NCI-H526 (cell line): ENCODE results near the gene CADM2.
A peak's percentile ranks its signal among the peaks of the same experiment; 100 is the strongest.

Source experiments
- DNase-seq, 2 experiments: peaks; one replicate each; lab custom pipeline; 2025; lab: John Stamatoyannopoulos, UW

Gene CADM2

DNA sequence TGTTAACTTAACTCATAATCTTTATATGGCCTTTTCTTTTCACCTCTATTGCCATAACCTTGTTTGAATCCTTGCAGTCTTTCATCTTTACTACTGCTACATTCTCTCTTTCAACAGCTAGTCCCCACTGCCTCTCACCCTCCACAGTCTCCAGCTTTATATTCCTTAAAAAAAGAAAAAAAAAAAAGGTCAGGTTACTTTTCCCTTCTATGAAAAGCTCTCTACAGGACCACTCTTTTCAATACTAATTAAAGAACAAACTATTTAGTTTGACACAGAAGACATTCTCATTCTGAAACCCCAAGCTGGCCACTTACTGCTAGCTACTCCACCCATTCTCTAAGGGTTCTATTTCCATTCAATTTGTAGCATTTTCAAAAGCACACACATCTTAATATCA lies 25.6 kb downstream of the CADM2 start:
- no peak for DNase-seq

GRCh38 chr3:84985795-84986194 lies 27.0 kb downstream of the CADM2 start:
- no peak for DNase-seq

GRCh38 chr3:84987706-84988504 lies 29.1 kb downstream of the CADM2 start:
- no peak for DNase-seq

GRCh38 chr3:84989102-84989501 lies 30.3 kb downstream of the CADM2 start:
- DNase-seq, result no peak

DNA sequence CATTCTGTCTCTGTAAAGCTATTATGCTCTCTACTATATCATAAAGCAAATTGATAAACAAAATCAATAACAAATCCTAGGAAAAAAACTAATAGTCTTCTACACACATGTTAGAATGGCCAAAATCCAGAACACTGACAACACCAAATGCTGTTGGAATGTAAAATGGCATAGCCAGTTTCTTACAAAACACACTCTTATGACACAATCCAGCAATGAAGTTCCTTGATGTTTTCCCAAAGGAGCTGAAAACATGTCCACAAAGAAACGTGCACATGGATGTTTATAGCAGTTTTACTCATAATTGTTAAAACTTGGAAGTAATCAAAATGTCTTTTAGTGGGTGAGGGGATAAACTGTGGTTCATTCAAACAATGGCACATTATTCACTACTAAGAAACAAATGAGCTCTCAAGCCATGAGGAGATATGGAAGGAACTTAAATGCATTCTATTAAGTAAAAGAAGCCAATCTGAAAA lies 32.7 kb downstream of the CADM2 start:
- no peak for DNase-seq

DNA sequence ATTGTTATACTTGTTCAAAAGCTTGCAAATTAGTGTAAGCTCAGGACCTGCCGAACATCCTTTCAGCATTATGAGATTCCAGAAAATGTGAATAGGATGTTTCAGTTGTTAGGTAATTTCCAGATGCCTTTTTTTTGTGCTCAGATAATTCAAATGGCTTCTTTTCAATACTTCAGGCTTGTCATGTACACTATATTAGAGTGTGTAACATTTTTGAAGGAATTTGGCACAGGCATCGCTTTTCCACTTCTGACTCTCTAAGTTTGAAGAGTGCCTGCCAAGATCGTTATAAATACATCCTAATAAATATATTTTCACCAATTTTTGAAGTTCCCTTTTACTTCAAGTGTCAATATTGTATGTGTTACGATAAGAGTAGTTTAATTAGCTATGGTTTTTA lies 35.2 kb downstream of the CADM2 start:
- no peak for DNase-seq

DNA sequence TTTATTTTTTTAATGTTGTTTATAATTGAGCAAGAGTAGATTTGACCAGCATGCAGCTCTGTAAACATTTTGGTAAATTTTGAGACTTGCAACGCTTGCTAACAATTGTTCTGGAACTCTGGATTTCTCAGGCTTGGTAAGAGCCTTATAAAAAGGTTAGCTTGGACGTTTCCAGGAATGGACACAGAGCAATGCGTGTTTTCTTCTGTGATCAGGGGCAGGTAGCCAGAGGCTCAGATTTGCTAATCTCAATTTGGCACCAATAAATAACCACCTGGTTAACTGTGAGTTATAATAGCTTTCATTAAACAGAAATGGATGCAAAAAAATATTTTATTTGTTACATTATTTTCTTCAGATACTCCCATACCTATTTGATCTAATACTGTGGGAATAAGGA lies 39.8 kb downstream of the CADM2 start:
- DNase-seq, result no peak

- no peak for DNase-seq
Measured at GRCh38 chr3:85003479-85003878, 44.7 kb downstream of the CADM2 start.

GRCh38 chr3:85004147-85004546 lies 45.4 kb downstream of the CADM2 start:
- DNase-seq, result no peak

DNA sequence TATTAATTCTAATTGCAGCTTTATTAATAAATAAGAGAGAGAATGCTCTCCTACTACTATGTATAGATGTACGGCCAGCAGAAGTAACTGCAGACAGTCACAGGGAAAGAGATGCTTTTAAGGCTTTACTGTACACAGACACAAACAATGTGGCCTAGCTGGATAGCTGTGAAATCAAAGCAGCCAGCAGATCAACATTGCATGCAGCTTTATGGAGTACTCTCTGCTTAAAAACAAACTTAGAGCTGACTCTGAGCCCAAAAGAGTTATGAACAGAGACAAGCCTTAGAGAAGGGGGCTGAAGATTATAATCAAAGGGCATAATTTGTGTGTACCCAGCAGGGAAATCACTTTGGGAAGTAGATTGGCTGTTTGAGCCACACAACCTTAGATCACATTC lies 47.2 kb downstream of the CADM2 start:
- no peak for DNase-seq

- DNase-seq, result peak in 1 of 2 experiments; percentile 22
Measured at GRCh38 chr3:85007195-85008094, 48.7 kb downstream of the CADM2 start.

GRCh38 chr3:85020828-85021227 lies 62.0 kb downstream of the CADM2 start:
- DNase-seq, result no peak

GRCh38 chr3:85030052-85030451 lies 71.3 kb downstream of the CADM2 start:
- DNase-seq, result no peak

DNA sequence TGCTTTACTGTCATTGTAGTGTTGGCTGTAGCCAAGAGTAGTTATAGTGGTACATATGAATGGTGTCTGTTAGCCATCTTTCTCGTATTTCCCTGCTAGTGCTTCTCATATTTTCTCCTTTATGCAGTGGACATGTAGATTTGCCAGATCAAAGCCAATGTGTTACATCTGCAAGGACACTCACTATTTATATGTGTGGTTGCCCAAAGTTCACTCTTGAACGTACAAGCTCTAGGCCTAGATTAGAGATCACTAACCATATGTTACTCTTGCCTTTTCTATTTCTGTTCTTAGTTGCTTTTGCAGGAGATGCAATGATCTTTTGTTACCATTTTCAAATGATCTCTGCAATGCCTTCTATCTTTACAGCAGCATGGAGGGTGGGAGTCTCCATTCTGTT lies 78.4 kb downstream of the CADM2 start:
- no peak for DNase-seq

- DNase-seq, result no peak
Measured at GRCh38 chr3:85041001-85041400, 82.2 kb downstream of the CADM2 start.

- DNase-seq, result no peak
Measured at GRCh38 chr3:85041562-85042055, 82.8 kb downstream of the CADM2 start.

GRCh38 chr3:85050821-85051220 lies 92.0 kb downstream of the CADM2 start:
- no peak for DNase-seq

GRCh38 chr3:85051786-85052185 lies 93.0 kb downstream of the CADM2 start:
- DNase-seq, result no peak

GRCh38 chr3:85053626-85054025 lies 94.8 kb downstream of the CADM2 start:
- no peak for DNase-seq

- DNase-seq, result no peak
Measured at GRCh38 chr3:85054579-85054978, 95.8 kb downstream of the CADM2 start.

GRCh38 chr3:85068911-85069310 lies 110.1 kb downstream of the CADM2 start:
- no peak for DNase-seq

- DNase-seq, result no peak
Measured at GRCh38 chr3:85074003-85074402, 115.2 kb downstream of the CADM2 start.

DNA sequence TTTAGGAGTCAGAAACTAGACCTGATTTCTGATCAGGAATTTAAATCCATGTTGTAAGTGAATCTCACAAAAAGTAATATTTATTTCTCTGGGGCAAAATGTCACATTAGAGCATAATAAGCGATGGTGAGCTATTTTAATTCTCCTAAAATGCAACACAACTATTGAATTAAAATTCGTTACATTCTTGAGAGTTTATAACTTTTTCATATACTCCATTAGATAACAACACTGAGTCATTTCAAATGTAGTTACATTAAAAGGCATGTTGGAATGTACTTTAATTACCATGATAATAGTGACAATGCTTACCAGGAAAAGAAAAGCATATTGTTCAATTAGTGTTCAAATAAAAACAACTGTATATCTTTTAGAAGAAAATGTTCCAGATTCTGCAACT lies 116.9 kb downstream of the CADM2 start:
- DNase-seq, result no peak
